Measurements from ENCODE around the gene LTO1.

Gene LTO1, protein sequence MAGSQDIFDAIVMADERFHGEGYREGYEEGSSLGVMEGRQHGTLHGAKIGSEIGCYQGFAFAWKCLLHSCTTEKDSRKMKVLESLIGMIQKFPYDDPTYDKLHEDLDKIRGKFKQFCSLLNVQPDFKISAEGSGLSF

DNA sequence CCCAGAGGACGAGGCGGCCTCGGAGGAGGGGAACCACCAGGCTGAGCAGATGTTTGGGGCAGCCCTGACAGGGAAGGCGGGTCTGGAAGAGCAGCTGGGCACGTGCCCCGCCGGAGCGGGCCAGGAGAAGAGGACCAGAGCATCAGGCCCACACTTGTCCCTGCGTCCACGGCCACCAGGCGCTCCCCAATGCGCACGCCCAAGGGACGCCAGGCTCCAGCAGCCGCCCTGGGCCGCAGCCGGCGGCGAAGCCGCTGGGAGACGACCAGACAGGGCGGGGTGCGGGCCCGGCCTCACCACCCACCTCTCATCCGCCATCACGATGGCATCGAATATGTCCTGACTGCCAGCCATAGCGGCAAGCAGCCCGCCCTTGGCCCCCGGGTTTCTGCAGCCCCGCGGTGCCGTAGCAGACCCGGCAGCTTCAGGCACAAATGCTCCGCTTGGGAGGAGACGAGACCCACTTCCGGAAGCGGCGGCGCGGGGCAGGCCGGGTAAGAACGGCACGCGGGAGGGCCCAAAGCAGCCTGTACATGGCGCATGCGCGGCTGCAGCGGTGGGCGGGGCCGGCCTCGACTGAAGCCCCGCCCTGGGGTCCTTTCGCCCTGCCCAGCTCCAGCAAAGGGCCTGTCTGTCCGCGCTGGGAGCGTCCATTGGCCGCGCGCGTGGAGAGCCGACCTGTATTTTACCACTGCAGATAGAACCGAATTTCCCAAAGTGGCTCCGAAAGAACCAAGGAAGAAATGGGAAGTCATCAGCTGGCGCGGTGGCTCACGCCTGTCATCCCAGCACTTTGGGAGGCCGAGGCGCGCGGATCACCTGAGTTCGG, at the start of gene LTO1:
TSS of gene LTO1 (minus strand) at position 468 of the 829 bp plus-strand sequence. CDS start at position 354, 114 bp downstream.
- Histone ChIP-seq H3K36me3 (ENCODE audit: insufficient read depth, low read length) (no peaks in the 10 kb centered on the region; the same call in 1 of the 2 replicates), H3K27me3 (ENCODE audit: insufficient read depth, low read length, poor library complexity, severe bottlenecking) (no peaks in the 10 kb centered on the region), H3F3A (ENCODE audit: low read depth) (no peaks in the 10 kb centered on the region)

DNA sequence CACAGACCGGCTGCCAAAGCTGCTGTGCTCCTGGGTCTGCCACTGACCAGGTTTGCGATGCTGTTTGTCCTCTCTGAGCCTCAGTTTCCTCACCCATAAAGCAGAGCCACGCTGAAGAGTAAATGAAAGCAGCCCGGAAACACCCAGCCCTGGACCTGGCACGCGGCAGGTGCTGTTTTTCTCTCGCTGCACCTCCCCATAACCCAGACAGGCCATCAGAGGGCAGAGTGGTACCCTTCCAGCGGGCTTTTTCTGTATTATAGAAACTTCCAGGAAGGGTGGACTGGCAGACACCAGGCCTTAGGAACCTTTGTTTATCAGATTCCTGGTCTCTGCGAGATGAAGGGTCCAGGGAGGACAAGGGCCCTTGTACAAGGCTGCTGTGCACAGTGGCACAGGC, 46.6 kb upstream of the LTO1 start:
- H3F3A ChIP-seq (ENCODE audit: low read depth): no peaks in the 10 kb centered on the region
- H3K4me2 ChIP-seq (ENCODE audit: low read depth, low read length, poor library complexity, severe bottlenecking): no peak overlapping the region
- H2AFZ ChIP-seq (ENCODE audit: low read length): no peak overlapping the region
- H3K4me1 ChIP-seq (ENCODE audit: insufficient read depth, low read length, poor library complexity, severe bottlenecking): peaks cover 11% of the 10 kb centered on the region
- no peaks in the 10 kb centered on the region for H4K20me1 ChIP-seq (ENCODE audit: insufficient read depth, low read length, poor library complexity, severe bottlenecking)
- TF ChIP-seq, protein P1, sequence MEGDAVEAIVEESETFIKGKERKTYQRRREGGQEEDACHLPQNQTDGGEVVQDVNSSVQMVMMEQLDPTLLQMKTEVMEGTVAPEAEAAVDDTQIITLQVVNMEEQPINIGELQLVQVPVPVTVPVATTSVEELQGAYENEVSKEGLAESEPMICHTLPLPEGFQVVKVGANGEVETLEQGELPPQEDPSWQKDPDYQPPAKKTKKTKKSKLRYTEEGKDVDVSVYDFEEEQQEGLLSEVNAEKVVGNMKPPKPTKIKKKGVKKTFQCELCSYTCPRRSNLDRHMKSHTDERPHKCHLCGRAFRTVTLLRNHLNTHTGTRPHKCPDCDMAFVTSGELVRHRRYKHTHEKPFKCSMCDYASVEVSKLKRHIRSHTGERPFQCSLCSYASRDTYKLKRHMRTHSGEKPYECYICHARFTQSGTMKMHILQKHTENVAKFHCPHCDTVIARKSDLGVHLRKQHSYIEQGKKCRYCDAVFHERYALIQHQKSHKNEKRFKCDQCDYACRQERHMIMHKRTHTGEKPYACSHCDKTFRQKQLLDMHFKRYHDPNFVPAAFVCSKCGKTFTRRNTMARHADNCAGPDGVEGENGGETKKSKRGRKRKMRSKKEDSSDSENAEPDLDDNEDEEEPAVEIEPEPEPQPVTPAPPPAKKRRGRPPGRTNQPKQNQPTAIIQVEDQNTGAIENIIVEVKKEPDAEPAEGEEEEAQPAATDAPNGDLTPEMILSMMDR (conservative IDR thresholded peaks at IDR 0.05; ENCODE audit: low read length): peak; percentile 47
- TF ChIP-seq EZH2phosphoT487 (IDR thresholded peaks at IDR 0.05; ENCODE audit: borderline replicate concordance): no peak
- no peaks in the 10 kb centered on the region for H3K27me3 ChIP-seq (ENCODE audit: insufficient read depth, low read length, poor library complexity, severe bottlenecking)
- no peaks in the 10 kb centered on the region for H3K9me2 ChIP-seq (replicated peaks; ENCODE audit: low read depth, low read length)
- H3K79me2 ChIP-seq (ENCODE audit: insufficient read depth, low read length): no peaks in the 10 kb centered on the region
- no peak overlapping the region for H3K9ac ChIP-seq (ENCODE audit: low read depth, low read length, poor library complexity, severe bottlenecking)
- no peaks in the 10 kb centered on the region for H3K36me3 ChIP-seq (ENCODE audit: insufficient read depth, low read length)
- no peak overlapping the region for H3K4me3 ChIP-seq (ENCODE audit: low read length, poor library complexity, severe bottlenecking)
- H3K9me3 ChIP-seq (ENCODE audit: insufficient read depth, low read depth, low read length): no peaks in the 10 kb centered on the region

More for the DNA sequence above, at the start of gene LTO1:
- Histone ChIP-seq H2AFZ (ENCODE audit: low read length) (peak within 1 kb of the TSS; percentile 89), H3K4me1 (ENCODE audit: insufficient read depth, low read length, poor library complexity, severe bottlenecking) (peaks cover 18% of the 10 kb centered on the region), H3K9me2 (replicated peaks; ENCODE audit: low read depth, low read length) (no peaks in the 10 kb centered on the region), H3K9me3 (ENCODE audit: insufficient read depth, low read depth, low read length) (no peaks in the 10 kb centered on the region), H3K4me3 (ENCODE audit: low read length, poor library complexity, severe bottlenecking) (peak within 1 kb of the TSS; percentile 97), H3K9ac (ENCODE audit: low read depth, low read length, poor library complexity, severe bottlenecking) (peak within 1 kb of the TSS; percentile 97), H4K20me1 (ENCODE audit: insufficient read depth, low read length, poor library complexity, severe bottlenecking) (peaks cover 19% of the 10 kb centered on the region), H3K4me2 (ENCODE audit: low read depth, low read length, poor library complexity, severe bottlenecking) (peak within 1 kb of the TSS; percentile 84), H3K79me2 (ENCODE audit: insufficient read depth, low read length) (peaks cover 25% of the 10 kb centered on the region)
- TF ChIP-seq, protein P1 (conservative IDR thresholded peaks at IDR 0.05; ENCODE audit: low read length): no peak
- TF ChIP-seq EZH2phosphoT487 (IDR thresholded peaks at IDR 0.05; ENCODE audit: borderline replicate concordance): no peak

DNA sequence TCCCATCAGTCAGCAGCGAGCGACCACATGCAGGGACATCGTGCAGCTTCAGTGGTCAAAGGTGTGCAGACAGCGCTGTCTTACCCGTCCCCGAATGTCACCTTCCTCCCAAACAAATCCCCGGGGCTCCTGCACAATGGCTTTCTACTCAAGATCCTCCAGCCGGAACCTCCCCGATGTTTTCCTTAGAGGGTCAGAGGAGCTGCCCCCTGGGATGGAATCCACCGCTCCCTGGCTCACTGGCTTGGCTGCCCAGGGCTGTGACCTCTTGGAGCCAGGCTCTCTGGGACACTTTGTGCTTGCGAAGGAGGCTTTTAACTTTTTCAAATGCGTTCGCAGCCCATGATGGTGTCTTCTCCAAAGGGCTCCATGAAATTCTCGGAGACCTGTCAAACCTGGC, 46.0 kb upstream of the LTO1 start:
- no peaks in the 10 kb centered on the region for H3F3A ChIP-seq (ENCODE audit: low read depth)
- H3K4me2 ChIP-seq (ENCODE audit: low read depth, low read length, poor library complexity, severe bottlenecking): no peak overlapping the region
- H2AFZ ChIP-seq (ENCODE audit: low read length): no peak overlapping the region
- H3K36me3 ChIP-seq (ENCODE audit: insufficient read depth, low read length): no peaks in the 10 kb centered on the region
- H3K4me1 ChIP-seq (ENCODE audit: insufficient read depth, low read length, poor library complexity, severe bottlenecking): peaks cover 11% of the 10 kb centered on the region
- H3K9ac ChIP-seq (ENCODE audit: low read depth, low read length, poor library complexity, severe bottlenecking): no peak overlapping the region
- H3K27me3 ChIP-seq (ENCODE audit: insufficient read depth, low read length, poor library complexity, severe bottlenecking): no peaks in the 10 kb centered on the region
- no peaks in the 10 kb centered on the region for H4K20me1 ChIP-seq (ENCODE audit: insufficient read depth, low read length, poor library complexity, severe bottlenecking)
- TF ChIP-seq, protein P1 (conservative IDR thresholded peaks at IDR 0.05; ENCODE audit: low read length): no peak
- no peak for TF ChIP-seq EZH2phosphoT487 (IDR thresholded peaks at IDR 0.05; ENCODE audit: borderline replicate concordance)
- no peak overlapping the region for H3K4me3 ChIP-seq (ENCODE audit: low read length, poor library complexity, severe bottlenecking)
- H3K79me2 ChIP-seq (ENCODE audit: insufficient read depth, low read length): no peaks in the 10 kb centered on the region
- H3K9me3 ChIP-seq (ENCODE audit: insufficient read depth, low read depth, low read length): no peaks in the 10 kb centered on the region
- H3K9me2 ChIP-seq (replicated peaks; ENCODE audit: low read depth, low read length): no peaks in the 10 kb centered on the region
